ENCODE results near the gene RERE. TPM values are rescaled to one million over a fixed set of nuclear protein-coding genes. Genes with fewer than 3 reads are reported as not detected.

The RERE gene
- total and polyA plus RNA-seq, 2 experiments from 2014 or later = 148 to 170 TPM

GRCh38 chr1:8632102-8632501 is 185.3 kb downstream of the RERE start:
- Histone ChIP-seq H2AFZ (no peak overlapping the region), H3K27ac (ENCODE audit: low read depth) (peak overlapping the region; percentile 7; the same call in 1 of the 2 replicates), H4K20me1 (replicated peaks; ENCODE audit: insufficient read depth) (peaks cover 62% of the 10 kb centered on the region), H3K9me2 (ENCODE audit: insufficient read depth) (no peaks in the 10 kb centered on the region), H3K27me3 (ENCODE audit: insufficient read depth) (no peaks in the 10 kb centered on the region), H3F3A (replicated peaks; ENCODE audit: low read depth) (no peaks in the 10 kb centered on the region), H3K36me3 (ENCODE audit: insufficient read depth) (no peaks in the 10 kb centered on the region), H3K79me2 (replicated peaks; ENCODE audit: insufficient read depth) (peaks cover 100% of the 10 kb centered on the region), H3K4me2 (no peak overlapping the region), H3K4me3 (no peak overlapping the region), H3K4me1 (ENCODE audit: insufficient read depth) (peaks cover 55% of the 10 kb centered on the region)
- no peaks in the 10 kb centered on the region for H3K9me3 Mint-ChIP-seq
- TF ChIP-seq EZH2 (IDR thresholded peaks at IDR 0.05; ENCODE audit: low read depth, unreplicated experiment) (no peak), NANOG (IDR thresholded peaks at IDR 0.05; ENCODE audit: borderline replicate concordance) (no peak), REST (IDR thresholded peaks at IDR 0.05; ENCODE audit: unreplicated experiment) (no peak), ZNF331 (CRISPR knock-in tag; IDR thresholded peaks at IDR 0.05; ENCODE audit: low read depth) (no peak), ETS1 (IDR thresholded peaks at IDR 0.05) (no peak), CTCF (conservative IDR thresholded peaks at IDR 0.05; ENCODE audit: low read depth in 2 of 2) (no peak), ZNF114 (CRISPR knock-in tag; IDR thresholded peaks at IDR 0.05) (no peak), POLR2AphosphoS5 (IDR thresholded peaks at IDR 0.05; ENCODE audit: low read depth) (no peak), CREB1 (CRISPR knock-in tag; IDR thresholded peaks at IDR 0.05; ENCODE audit: low read depth) (no peak)
- no peak overlapping the region for H3K4me3 Mint-ChIP-seq
- DNase-seq (ENCODE audit: low spot score) (no peak), ATAC-seq (no peak)
- no peaks in the 10 kb centered on the region for H3K36me3 Mint-ChIP-seq (ENCODE audit: low read depth)
- peaks cover 3% of the 10 kb centered on the region for H3K27me3 Mint-ChIP-seq (ENCODE audit: insufficient read depth, low read depth, poor library complexity)
- peaks cover 42% of the 10 kb centered on the region for H3K4me1 Mint-ChIP-seq
- no peak overlapping the region for H3K27ac Mint-ChIP-seq

GRCh38 chr1:8631163-8631562 is 186.3 kb downstream of the RERE start:
- Histone ChIP-seq H3K27ac (ENCODE audit: low read depth) (no peak overlapping the region), H3K27me3 (ENCODE audit: insufficient read depth) (no peaks in the 10 kb centered on the region), H3K79me2 (replicated peaks; ENCODE audit: insufficient read depth) (peaks cover 100% of the 10 kb centered on the region), H3K9me2 (ENCODE audit: insufficient read depth) (no peaks in the 10 kb centered on the region), H3K4me1 (ENCODE audit: insufficient read depth) (peaks cover 63% of the 10 kb centered on the region), H3K4me2 (0 out of 2 replicates have a peak overlapping the region, but pooled peaks have one; percentile 5), H4K20me1 (replicated peaks; ENCODE audit: insufficient read depth) (peaks cover 71% of the 10 kb centered on the region), H2AFZ (no peak overlapping the region), H3F3A (replicated peaks; ENCODE audit: low read depth) (no peaks in the 10 kb centered on the region), H3K36me3 (ENCODE audit: insufficient read depth) (no peaks in the 10 kb centered on the region), H3K4me3 (no peak overlapping the region)
- Mint-ChIP-seq H3K27ac (no peak overlapping the region), H3K36me3 (ENCODE audit: low read depth) (no peaks in the 10 kb centered on the region), H3K9me3 (no peaks in the 10 kb centered on the region), H3K27me3 (ENCODE audit: insufficient read depth, low read depth, poor library complexity) (peaks cover 3% of the 10 kb centered on the region), H3K4me1 (peaks cover 52% of the 10 kb centered on the region), H3K4me3 (no peak overlapping the region)
- DNase-seq (ENCODE audit: low spot score) (no peak), ATAC-seq (peak; percentile 14; the same call in 1 of the 3 replicates)
- TF ChIP-seq EZH2 (IDR thresholded peaks at IDR 0.05; ENCODE audit: low read depth, unreplicated experiment) (no peak), ZNF331 (CRISPR knock-in tag; IDR thresholded peaks at IDR 0.05; ENCODE audit: low read depth) (no peak), CTCF (conservative IDR thresholded peaks at IDR 0.05; ENCODE audit: low read depth in 2 of 2) (no peak), POLR2AphosphoS5 (IDR thresholded peaks at IDR 0.05; ENCODE audit: low read depth) (no peak), JUNB (IDR thresholded peaks at IDR 0.05; ENCODE audit: unreplicated experiment) (no peak), ZNF114 (CRISPR knock-in tag; IDR thresholded peaks at IDR 0.05) (no peak), CREB1 (CRISPR knock-in tag; IDR thresholded peaks at IDR 0.05; ENCODE audit: low read depth) (no peak), STAT1 (IDR thresholded peaks at IDR 0.05; ENCODE audit: unreplicated experiment) (no peak)
